Measurements from ENCODE around the gene CYTH1.

CYTH1 gene

GRCh38 chr17:78794864-78795640 is 13.0 kb upstream of the CYTH1 start:
- Histone ChIP-seq H3K27me3 (ENCODE audit: control insufficient read depth, insufficient read depth, low read length) (no peaks in the 10 kb centered on the region), H3K9ac (ENCODE audit: low read depth, low read length) (no peak overlapping the region), H3K27ac (ENCODE audit: low read depth, low read length) (no peak overlapping the region), H3K9me3 (ENCODE audit: control insufficient read depth, insufficient read depth, low read length) (no peaks in the 10 kb centered on the region), H3K36me3 (ENCODE audit: control insufficient read depth, insufficient read depth, low read length) (peaks cover 71% of the 10 kb centered on the region), H3K4me3 (ENCODE audit: low read depth, low read length) (no peak overlapping the region), H3K4me1 (ENCODE audit: control insufficient read depth, insufficient read depth, low read length) (no peaks in the 10 kb centered on the region)

- Histone ChIP-seq H3K9me3 (ENCODE audit: control insufficient read depth, insufficient read depth, low read length) (no peaks in the 10 kb centered on the region), H3K4me3 (ENCODE audit: low read depth, low read length) (no peak overlapping the region), H3K36me3 (ENCODE audit: control insufficient read depth, insufficient read depth, low read length) (peaks cover 65% of the 10 kb centered on the region), H3K4me1 (ENCODE audit: control insufficient read depth, insufficient read depth, low read length) (no peaks in the 10 kb centered on the region), H3K9ac (ENCODE audit: low read depth, low read length) (no peak overlapping the region), H3K27ac (ENCODE audit: low read depth, low read length) (no peak overlapping the region), H3K27me3 (ENCODE audit: control insufficient read depth, insufficient read depth, low read length) (no peaks in the 10 kb centered on the region)
These were observed 12.3 kb upstream of the CYTH1 start for GRCh38 chr17:78794399-78794798.

GRCh38 chr17:78793968-78794367 is 11.9 kb upstream of the CYTH1 start:
- Histone ChIP-seq H3K36me3 (ENCODE audit: control insufficient read depth, insufficient read depth, low read length) (peaks cover 60% of the 10 kb centered on the region), H3K9me3 (ENCODE audit: control insufficient read depth, insufficient read depth, low read length) (no peaks in the 10 kb centered on the region), H3K27ac (ENCODE audit: low read depth, low read length) (no peak overlapping the region), H3K4me1 (ENCODE audit: control insufficient read depth, insufficient read depth, low read length) (no peaks in the 10 kb centered on the region), H3K4me3 (ENCODE audit: low read depth, low read length) (no peak overlapping the region), H3K9ac (ENCODE audit: low read depth, low read length) (no peak overlapping the region), H3K27me3 (ENCODE audit: control insufficient read depth, insufficient read depth, low read length) (no peaks in the 10 kb centered on the region)

- Histone ChIP-seq H3K36me3 (ENCODE audit: control insufficient read depth, insufficient read depth, low read length) (peaks cover 55% of the 10 kb centered on the region), H3K27me3 (ENCODE audit: control insufficient read depth, insufficient read depth, low read length) (no peaks in the 10 kb centered on the region), H3K9me3 (ENCODE audit: control insufficient read depth, insufficient read depth, low read length) (no peaks in the 10 kb centered on the region), H3K27ac (ENCODE audit: low read depth, low read length) (no peak overlapping the region), H3K9ac (ENCODE audit: low read depth, low read length) (no peak overlapping the region), H3K4me3 (ENCODE audit: low read depth, low read length) (no peak overlapping the region), H3K4me1 (ENCODE audit: control insufficient read depth, insufficient read depth, low read length) (no peaks in the 10 kb centered on the region)
These were observed 11.3 kb upstream of the CYTH1 start for GRCh38 chr17:78793415-78793814.

GRCh38 chr17:78791840-78792709 is 10.0 kb upstream of the CYTH1 start:
- Histone ChIP-seq H3K36me3 (ENCODE audit: control insufficient read depth, insufficient read depth, low read length) (peaks cover 41% of the 10 kb centered on the region), H3K9ac (ENCODE audit: low read depth, low read length) (no peak overlapping the region), H3K9me3 (ENCODE audit: control insufficient read depth, insufficient read depth, low read length) (no peaks in the 10 kb centered on the region), H3K27me3 (ENCODE audit: control insufficient read depth, insufficient read depth, low read length) (no peaks in the 10 kb centered on the region), H3K27ac (ENCODE audit: low read depth, low read length) (no peak overlapping the region), H3K4me3 (ENCODE audit: low read depth, low read length) (no peak overlapping the region), H3K4me1 (ENCODE audit: control insufficient read depth, insufficient read depth, low read length) (peaks cover 3% of the 10 kb centered on the region; the same call in 1 of the 2 replicates)

GRCh38 chr17:78790552-78790951 is 8.5 kb upstream of the CYTH1 start:
- peaks cover 3% of the 10 kb centered on the region; the same call in 1 of the 2 replicates for H3K4me1 ChIP-seq (ENCODE audit: control insufficient read depth, insufficient read depth, low read length)
- H3K27me3 ChIP-seq (ENCODE audit: control insufficient read depth, insufficient read depth, low read length): no peaks in the 10 kb centered on the region
- H3K9me3 ChIP-seq (ENCODE audit: control insufficient read depth, insufficient read depth, low read length): no peaks in the 10 kb centered on the region
- H3K36me3 ChIP-seq (ENCODE audit: control insufficient read depth, insufficient read depth, low read length): peaks cover 26% of the 10 kb centered on the region
- no peak overlapping the region for H3K4me3 ChIP-seq (ENCODE audit: low read depth, low read length)
- H3K9ac ChIP-seq (ENCODE audit: low read depth, low read length): no peak overlapping the region
- no peak overlapping the region for H3K27ac ChIP-seq (ENCODE audit: low read depth, low read length)

- Histone ChIP-seq H3K27ac (ENCODE audit: low read depth, low read length) (no peak overlapping the region), H3K27me3 (ENCODE audit: control insufficient read depth, insufficient read depth, low read length) (no peaks in the 10 kb centered on the region), H3K9ac (ENCODE audit: low read depth, low read length) (no peak overlapping the region), H3K4me3 (ENCODE audit: low read depth, low read length) (no peak overlapping the region), H3K9me3 (ENCODE audit: control insufficient read depth, insufficient read depth, low read length) (no peaks in the 10 kb centered on the region), H3K4me1 (ENCODE audit: control insufficient read depth, insufficient read depth, low read length) (peaks cover 3% of the 10 kb centered on the region; the same call in 1 of the 2 replicates), H3K36me3 (ENCODE audit: control insufficient read depth, insufficient read depth, low read length) (peaks cover 18% of the 10 kb centered on the region)
These were observed 7.6 kb upstream of the CYTH1 start for GRCh38 chr17:78789663-78790181.

- Histone ChIP-seq H3K36me3 (ENCODE audit: control insufficient read depth, insufficient read depth, low read length) (peaks cover 13% of the 10 kb centered on the region), H3K4me3 (ENCODE audit: low read depth, low read length) (no peak overlapping the region), H3K9ac (ENCODE audit: low read depth, low read length) (no peak overlapping the region), H3K27me3 (ENCODE audit: control insufficient read depth, insufficient read depth, low read length) (no peaks in the 10 kb centered on the region), H3K9me3 (ENCODE audit: control insufficient read depth, insufficient read depth, low read length) (no peaks in the 10 kb centered on the region), H3K27ac (ENCODE audit: low read depth, low read length) (no peak overlapping the region), H3K4me1 (ENCODE audit: control insufficient read depth, insufficient read depth, low read length) (peaks cover 3% of the 10 kb centered on the region; the same call in 1 of the 2 replicates)
These were observed 7.1 kb upstream of the CYTH1 start for GRCh38 chr17:78789149-78789662.

- no peak overlapping the region for H3K4me3 ChIP-seq (ENCODE audit: low read depth, low read length)
- H3K9me3 ChIP-seq (ENCODE audit: control insufficient read depth, insufficient read depth, low read length): no peaks in the 10 kb centered on the region
- H3K36me3 ChIP-seq (ENCODE audit: control insufficient read depth, insufficient read depth, low read length): peaks cover 6% of the 10 kb centered on the region
- H3K4me1 ChIP-seq (ENCODE audit: control insufficient read depth, insufficient read depth, low read length): peaks cover 3% of the 10 kb centered on the region; the same call in 1 of the 2 replicates
- no peaks in the 10 kb centered on the region for H3K27me3 ChIP-seq (ENCODE audit: control insufficient read depth, insufficient read depth, low read length)
- no peak overlapping the region for H3K27ac ChIP-seq (ENCODE audit: low read depth, low read length)
- no peak overlapping the region for H3K9ac ChIP-seq (ENCODE audit: low read depth, low read length)
These were observed 6.4 kb upstream of the CYTH1 start for GRCh38 chr17:78788451-78788850.

GRCh38 chr17:78787444-78787843 is 5.4 kb upstream of the CYTH1 start:
- Histone ChIP-seq H3K4me3 (ENCODE audit: low read depth, low read length) (no peak overlapping the region), H3K27me3 (ENCODE audit: control insufficient read depth, insufficient read depth, low read length) (no peaks in the 10 kb centered on the region), H3K36me3 (ENCODE audit: control insufficient read depth, insufficient read depth, low read length) (no peaks in the 10 kb centered on the region), H3K9me3 (ENCODE audit: control insufficient read depth, insufficient read depth, low read length) (no peaks in the 10 kb centered on the region), H3K4me1 (ENCODE audit: control insufficient read depth, insufficient read depth, low read length) (peaks cover 3% of the 10 kb centered on the region; the same call in 1 of the 2 replicates), H3K9ac (ENCODE audit: low read depth, low read length) (no peak overlapping the region), H3K27ac (ENCODE audit: low read depth, low read length) (peak overlapping the region; percentile 44)

All from HUES48 (cell line).